Peyer's patch (tissue), 4 donors: ENCODE measurements around the gene GH1.
"Not testable (repeated sequence)": the region's sequence is repeated elsewhere in the genome, so short reads cannot be mapped to it uniquely, and the experiment has no call there.

Experiments
- POLR2A ChIP-seq, 2 donors: fragments of 450-650 bp; IDR thresholded peaks; one replicate each; pipeline ENCODE4 v1.5.1; 2017; ENCODE audit warnings: antibody characterized with exemption in 2 of 2, mild to moderate bottlenecking in 2 of 2, moderate library complexity in 2 of 2
- TF ChIP-seq, protein P1 (sequence below), 6 experiments: fragments of 450-650 bp in 4 of 6; fragments of 200-600 bp in 2 of 6; sonication (generic) in 1 of 6; IDR thresholded peaks; one replicate each; pipeline ENCODE4 v1.5.1; 2017 to 2019; ENCODE audit warnings: antibody characterized with exemption in 6 of 6, mild to moderate bottlenecking in 3 of 6, moderate library complexity in 1 of 6

DNA sequence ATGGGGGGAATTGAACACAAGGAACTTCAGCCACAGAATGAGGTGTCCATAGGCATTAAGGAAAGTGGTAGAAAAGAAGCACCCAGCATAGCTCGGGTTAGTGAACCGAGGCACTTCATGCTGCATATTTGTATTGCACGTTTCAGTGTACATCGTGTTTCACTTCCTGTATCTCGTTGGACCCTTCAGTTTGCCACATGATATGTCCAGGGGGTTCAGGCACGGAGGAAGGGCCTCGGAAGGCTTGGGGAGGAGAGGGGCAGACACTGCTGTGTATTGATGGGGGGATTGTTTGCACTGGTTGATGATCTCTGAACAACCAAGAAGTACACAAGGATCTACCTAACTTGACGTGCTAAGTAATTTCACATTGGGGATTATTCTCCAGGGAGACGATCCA lies 3.8 kb upstream of the GH1 start:
- TF ChIP-seq, protein P1, sequence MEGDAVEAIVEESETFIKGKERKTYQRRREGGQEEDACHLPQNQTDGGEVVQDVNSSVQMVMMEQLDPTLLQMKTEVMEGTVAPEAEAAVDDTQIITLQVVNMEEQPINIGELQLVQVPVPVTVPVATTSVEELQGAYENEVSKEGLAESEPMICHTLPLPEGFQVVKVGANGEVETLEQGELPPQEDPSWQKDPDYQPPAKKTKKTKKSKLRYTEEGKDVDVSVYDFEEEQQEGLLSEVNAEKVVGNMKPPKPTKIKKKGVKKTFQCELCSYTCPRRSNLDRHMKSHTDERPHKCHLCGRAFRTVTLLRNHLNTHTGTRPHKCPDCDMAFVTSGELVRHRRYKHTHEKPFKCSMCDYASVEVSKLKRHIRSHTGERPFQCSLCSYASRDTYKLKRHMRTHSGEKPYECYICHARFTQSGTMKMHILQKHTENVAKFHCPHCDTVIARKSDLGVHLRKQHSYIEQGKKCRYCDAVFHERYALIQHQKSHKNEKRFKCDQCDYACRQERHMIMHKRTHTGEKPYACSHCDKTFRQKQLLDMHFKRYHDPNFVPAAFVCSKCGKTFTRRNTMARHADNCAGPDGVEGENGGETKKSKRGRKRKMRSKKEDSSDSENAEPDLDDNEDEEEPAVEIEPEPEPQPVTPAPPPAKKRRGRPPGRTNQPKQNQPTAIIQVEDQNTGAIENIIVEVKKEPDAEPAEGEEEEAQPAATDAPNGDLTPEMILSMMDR (IDR thresholded peaks at IDR 0.05) = not testable (repeated sequence)
- TF ChIP-seq POLR2A (IDR thresholded peaks at IDR 0.05) = not testable (repeated sequence)
